Measurements from ENCODE around the gene FAM120B.

The FAM120B gene

DNA sequence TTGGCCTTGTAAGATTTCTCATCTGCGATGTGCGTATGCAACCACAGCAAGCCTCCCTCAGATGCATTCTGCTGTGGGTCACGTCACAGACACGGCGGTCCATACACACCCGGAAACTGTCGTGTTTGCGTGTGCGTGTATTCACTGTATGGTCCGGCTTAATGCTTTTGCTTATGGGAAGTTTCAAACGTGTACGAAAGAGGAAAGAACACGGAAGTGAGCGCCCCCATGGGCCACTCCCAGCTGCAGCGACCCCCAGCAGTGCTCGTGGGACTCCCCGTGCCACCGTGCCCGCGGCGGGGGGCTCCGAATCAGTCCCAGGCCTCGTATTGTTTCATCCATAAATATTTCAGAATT, 25.9 kb upstream of the FAM120B start:
- H3K9me3 ChIP-seq (ENCODE audit: control insufficient read depth, insufficient read depth, low read length): no peaks in the 10 kb centered on the region
- H3K27ac ChIP-seq (ENCODE audit: low read length): no peak overlapping the region
- no peaks in the 10 kb centered on the region for H3K27me3 ChIP-seq (ENCODE audit: control insufficient read depth, insufficient read depth, low read length)
- H3K4me3 ChIP-seq (ENCODE audit: low read length): no peak overlapping the region
- no CpG with 5 or more reads among the region's 23 CpGs for WGBS (ENCODE audit: insufficient coverage, insufficient read length)
- H3K4me1 ChIP-seq (ENCODE audit: control insufficient read depth, insufficient read depth, low read length): peaks cover 1% of the 10 kb centered on the region; the same call in 1 of the 2 replicates
- no peak for DNase-seq (ENCODE audit: low read depth, low spot score)
- no peaks in the 10 kb centered on the region for H3K36me3 ChIP-seq (ENCODE audit: control insufficient read depth, insufficient read depth, low read length)

DNA sequence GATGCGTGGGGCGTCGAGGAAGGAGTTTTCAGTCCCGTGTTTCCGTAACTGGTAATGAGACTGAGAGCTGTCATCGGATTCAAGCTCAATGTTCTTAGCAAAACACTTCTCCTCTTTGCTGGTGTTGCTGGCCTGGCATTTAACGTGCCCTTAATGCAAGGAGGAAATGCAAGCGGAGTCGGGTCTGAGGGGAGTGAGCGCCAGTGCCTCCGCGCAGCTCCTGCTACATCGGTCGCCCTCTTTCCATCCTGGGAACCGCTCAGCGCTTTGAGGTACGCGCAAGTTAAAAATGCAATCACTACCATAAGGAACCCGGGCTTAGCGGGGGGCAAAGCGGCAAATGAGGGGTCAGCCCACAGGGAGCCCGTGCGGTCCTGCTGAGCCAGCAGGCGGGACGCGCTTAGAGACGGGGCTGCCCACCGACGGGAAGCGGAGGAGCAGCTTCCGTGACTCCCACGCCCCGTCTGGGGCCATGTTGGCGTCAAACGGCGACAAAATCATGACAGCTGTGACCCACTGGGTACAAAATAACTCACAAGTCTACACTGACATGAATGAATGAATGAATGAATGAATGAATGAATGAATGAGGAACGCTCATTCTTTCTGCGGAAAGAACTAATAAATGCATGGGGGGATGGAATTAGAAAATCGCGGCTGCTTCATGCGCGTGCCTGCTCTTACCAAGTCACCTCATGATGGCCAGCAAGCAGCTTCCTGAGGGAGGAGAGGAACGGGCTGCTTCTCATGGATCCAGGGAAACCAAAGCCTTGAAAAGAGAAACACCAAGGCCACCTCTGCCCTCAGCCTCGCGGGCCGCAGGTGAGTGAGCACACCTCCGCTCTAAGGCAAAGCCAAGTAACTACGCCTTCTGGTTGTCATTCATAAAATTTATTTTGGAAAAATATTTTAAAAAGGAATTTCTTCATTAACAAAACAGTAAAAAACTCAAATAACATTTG, 24.9 kb upstream of the FAM120B start:
- Histone ChIP-seq H3K9me3 (ENCODE audit: control insufficient read depth, insufficient read depth, low read length) (no peaks in the 10 kb centered on the region), H3K27me3 (ENCODE audit: control insufficient read depth, insufficient read depth, low read length) (peaks cover 2% of the 10 kb centered on the region; the same call in 1 of the 2 replicates), H3K36me3 (ENCODE audit: control insufficient read depth, insufficient read depth, low read length) (no peaks in the 10 kb centered on the region), H3K4me1 (ENCODE audit: control insufficient read depth, insufficient read depth, low read length) (peaks cover 4% of the 10 kb centered on the region), H3K27ac (ENCODE audit: low read length) (no peak overlapping the region), H3K4me3 (ENCODE audit: low read length) (no peak overlapping the region)
- no peak for DNase-seq (ENCODE audit: low read depth, low spot score)
- no CpG with 5 or more reads among the region's 48 CpGs for WGBS (ENCODE audit: insufficient coverage, insufficient read length)

DNA sequence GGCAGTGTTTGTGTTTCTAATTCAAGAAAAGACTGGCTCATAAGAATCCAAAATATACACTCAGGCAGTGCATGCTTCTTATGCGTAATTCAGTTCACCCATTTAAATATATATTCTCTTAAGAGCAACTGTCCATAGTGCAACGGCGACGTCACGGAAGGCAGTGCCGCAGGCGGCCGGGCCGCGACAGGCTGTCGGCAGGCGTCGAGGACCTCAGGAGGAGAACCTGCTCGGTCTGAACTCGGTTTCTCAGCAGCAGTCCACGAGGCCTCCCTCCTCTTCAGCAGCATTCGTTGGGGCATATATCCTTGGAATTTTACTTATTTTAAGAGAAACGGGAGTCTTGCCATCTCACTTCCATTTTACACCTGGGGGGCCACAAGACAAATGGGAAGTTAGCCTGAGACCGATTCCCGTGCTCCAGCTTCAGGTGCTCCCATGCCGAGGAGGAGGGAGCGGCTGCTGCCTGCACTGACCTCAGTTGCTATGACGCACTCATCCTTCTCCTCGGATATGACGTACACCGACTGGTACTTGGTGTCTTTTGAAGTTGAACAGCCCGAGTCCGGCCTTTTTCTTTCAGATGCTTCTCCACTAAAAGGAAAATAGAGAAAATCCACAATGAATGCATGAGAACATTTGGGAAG, 23.9 kb upstream of the FAM120B start:
- peaks cover 6% of the 10 kb centered on the region for H3K4me1 ChIP-seq (ENCODE audit: control insufficient read depth, insufficient read depth, low read length)
- H3K4me3 ChIP-seq (ENCODE audit: low read length): no peak overlapping the region
- peaks cover 12% of the 10 kb centered on the region for H3K27me3 ChIP-seq (ENCODE audit: control insufficient read depth, insufficient read depth, low read length)
- no CpG with 5 or more reads among the region's 28 CpGs for WGBS (ENCODE audit: insufficient coverage, insufficient read length)
- H3K36me3 ChIP-seq (ENCODE audit: control insufficient read depth, insufficient read depth, low read length): no peaks in the 10 kb centered on the region
- no peak for DNase-seq (ENCODE audit: low read depth, low spot score)
- H3K27ac ChIP-seq (ENCODE audit: low read length): no peak overlapping the region
- no peaks in the 10 kb centered on the region for H3K9me3 ChIP-seq (ENCODE audit: control insufficient read depth, insufficient read depth, low read length)

DNA sequence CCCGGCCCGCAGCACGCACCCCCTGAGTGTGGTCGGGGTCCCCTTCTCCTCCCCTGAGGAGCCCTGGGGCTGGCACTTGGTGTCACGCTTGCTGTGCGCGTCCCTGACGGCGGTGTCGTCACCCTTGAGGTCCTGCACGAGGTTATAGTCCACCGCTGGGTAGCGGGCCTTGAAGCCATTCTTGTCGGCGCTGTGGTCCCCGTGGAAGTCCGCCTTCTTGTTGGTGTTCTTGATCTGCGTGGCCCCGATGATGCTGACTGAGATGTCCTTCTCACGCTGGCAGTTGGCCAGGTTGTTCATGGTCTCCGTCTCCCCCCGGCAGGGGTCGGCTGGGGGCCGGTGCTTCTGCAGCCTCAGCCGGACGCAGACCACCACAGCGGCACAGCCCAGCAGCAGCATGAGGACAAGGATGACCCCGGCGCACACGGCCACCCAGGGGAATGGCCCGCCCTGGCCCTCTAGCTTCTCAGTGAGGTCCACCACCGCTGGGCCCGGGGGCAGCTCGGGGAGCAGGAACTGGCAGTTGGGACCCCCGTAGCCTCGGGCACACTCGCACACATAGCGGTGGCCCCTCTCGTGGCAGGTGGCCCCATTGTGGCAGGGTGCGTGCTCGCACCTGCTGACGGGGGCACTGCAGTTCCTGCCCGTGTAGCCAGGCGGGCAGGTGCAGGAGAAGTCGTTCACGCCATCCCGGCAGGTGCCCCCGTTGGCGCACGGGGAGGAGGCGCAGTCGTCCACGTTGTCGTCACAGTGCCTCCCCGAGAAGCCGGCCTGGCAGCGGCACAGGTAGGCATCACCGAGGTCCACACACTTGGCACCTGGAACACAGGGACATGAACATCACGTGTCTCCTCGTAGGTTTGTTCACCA, 23.1 kb upstream of the FAM120B start:
- no peak overlapping the region for H3K27ac ChIP-seq (ENCODE audit: low read length)
- DNase-seq (ENCODE audit: low read depth, low spot score): no peak
- H3K27me3 ChIP-seq (ENCODE audit: control insufficient read depth, insufficient read depth, low read length): peaks cover 20% of the 10 kb centered on the region
- peaks cover 9% of the 10 kb centered on the region for H3K4me1 ChIP-seq (ENCODE audit: control insufficient read depth, insufficient read depth, low read length)
- no peak overlapping the region for H3K4me3 ChIP-seq (ENCODE audit: low read length)
- H3K9me3 ChIP-seq (ENCODE audit: control insufficient read depth, insufficient read depth, low read length): no peaks in the 10 kb centered on the region
- no CpG with 5 or more reads among the region's 60 CpGs for WGBS (ENCODE audit: insufficient coverage, insufficient read length)
- H3K36me3 ChIP-seq (ENCODE audit: control insufficient read depth, insufficient read depth, low read length): no peaks in the 10 kb centered on the region

DNA sequence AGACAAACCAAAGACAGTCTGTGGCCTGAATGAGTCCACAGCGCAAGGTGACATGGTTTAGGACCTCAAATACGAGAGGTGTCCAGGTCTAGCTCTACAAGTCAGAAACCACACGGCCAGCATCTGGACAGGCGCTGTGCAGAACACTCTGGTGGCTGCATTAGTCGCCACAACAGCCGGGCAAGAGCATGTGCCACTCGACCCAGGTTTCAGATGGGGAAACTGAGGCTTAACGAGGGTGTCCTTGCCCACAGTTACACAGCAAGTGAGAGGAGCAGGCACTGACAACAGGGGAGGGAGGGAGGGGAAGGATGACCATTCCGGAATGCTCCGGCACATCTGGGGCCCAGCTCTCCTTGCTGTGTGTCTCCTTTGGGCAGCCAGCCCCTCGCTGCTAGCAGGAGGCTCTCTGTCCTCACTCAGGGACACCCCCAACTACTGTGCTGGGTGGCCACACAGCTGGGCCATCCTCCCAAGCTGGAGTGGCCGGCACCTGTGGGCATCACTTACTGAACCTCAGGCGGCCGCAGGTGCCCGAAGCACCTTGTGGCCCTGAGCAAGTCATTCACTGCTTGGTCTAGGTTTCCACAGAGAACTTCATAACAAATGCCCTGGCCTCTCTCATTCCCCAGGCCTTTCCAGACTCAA, 22.3 kb upstream of the FAM120B start:
- no peak overlapping the region for H3K4me3 ChIP-seq (ENCODE audit: low read length)
- peaks cover 12% of the 10 kb centered on the region for H3K4me1 ChIP-seq (ENCODE audit: control insufficient read depth, insufficient read depth, low read length)
- no CpG with 5 or more reads among the region's 15 CpGs for WGBS (ENCODE audit: insufficient coverage, insufficient read length)
- no peaks in the 10 kb centered on the region for H3K36me3 ChIP-seq (ENCODE audit: control insufficient read depth, insufficient read depth, low read length)
- H3K27ac ChIP-seq (ENCODE audit: low read length): no peak overlapping the region
- peaks cover 28% of the 10 kb centered on the region for H3K27me3 ChIP-seq (ENCODE audit: control insufficient read depth, insufficient read depth, low read length)
- H3K9me3 ChIP-seq (ENCODE audit: control insufficient read depth, insufficient read depth, low read length): no peaks in the 10 kb centered on the region
- no peak for DNase-seq (ENCODE audit: low read depth, low spot score)

DNA sequence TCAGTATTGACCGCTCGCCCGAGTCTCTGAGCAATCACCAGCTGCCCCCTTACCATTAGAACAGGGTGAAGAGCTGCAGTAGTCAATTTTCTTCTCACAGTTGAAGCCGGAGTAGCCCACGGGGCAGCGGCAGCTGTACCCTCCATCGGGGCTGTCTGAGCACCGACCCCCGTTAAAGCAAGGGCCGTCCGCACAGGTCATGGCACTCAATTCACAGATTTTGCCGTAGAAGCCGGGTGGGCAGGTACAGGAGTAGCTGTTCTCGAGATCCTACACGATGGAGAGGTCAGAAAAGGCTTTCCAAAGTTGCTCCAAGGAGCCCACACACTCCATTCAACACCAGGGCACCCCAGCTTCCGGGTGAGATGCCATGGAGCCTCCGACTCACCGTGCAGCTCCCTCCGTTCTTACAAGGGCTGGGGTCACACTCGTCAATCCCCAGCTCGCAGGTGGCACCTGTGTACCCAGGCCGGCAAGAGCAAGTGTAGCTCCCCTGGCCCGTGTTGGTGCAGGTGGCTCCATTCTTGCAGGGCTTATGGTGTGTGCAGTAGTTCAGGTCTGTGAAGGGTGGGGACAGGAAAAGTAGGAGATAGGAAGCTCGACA, 21.6 kb upstream of the FAM120B start:
- peaks cover 32% of the 10 kb centered on the region for H3K27me3 ChIP-seq (ENCODE audit: control insufficient read depth, insufficient read depth, low read length)
- H3K4me1 ChIP-seq (ENCODE audit: control insufficient read depth, insufficient read depth, low read length): peaks cover 12% of the 10 kb centered on the region
- H3K9me3 ChIP-seq (ENCODE audit: control insufficient read depth, insufficient read depth, low read length): no peaks in the 10 kb centered on the region
- WGBS (ENCODE audit: insufficient coverage, insufficient read length): no CpG with 5 or more reads among the region's 24 CpGs
- DNase-seq (ENCODE audit: low read depth, low spot score): no peak
- no peaks in the 10 kb centered on the region for H3K36me3 ChIP-seq (ENCODE audit: control insufficient read depth, insufficient read depth, low read length)
- H3K27ac ChIP-seq (ENCODE audit: low read length): no peak overlapping the region
- H3K4me3 ChIP-seq (ENCODE audit: low read length): no peak overlapping the region

DNA sequence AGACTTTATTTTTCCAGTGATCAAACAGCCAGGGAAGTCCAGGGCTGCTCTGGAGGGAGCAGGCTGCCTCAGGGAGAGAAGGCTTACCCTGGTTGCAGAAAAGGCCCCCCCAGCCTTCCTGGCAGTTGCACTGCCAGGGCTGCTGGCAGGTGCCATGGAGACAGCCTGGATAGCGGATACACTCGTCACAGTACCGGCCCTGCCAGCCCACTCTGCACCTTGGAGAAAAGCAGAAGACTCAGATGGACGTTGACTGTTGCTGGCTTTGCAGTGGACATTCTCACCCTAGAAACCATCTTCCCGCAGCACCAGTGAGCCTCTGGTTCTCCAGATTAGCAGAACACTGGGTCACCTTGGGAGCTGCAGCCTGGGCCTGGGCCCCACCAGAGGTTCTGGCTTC, 21.1 kb upstream of the FAM120B start:
- no peak overlapping the region for H3K4me3 ChIP-seq (ENCODE audit: low read length)
- H3K36me3 ChIP-seq (ENCODE audit: control insufficient read depth, insufficient read depth, low read length): no peaks in the 10 kb centered on the region
- H3K27me3 ChIP-seq (ENCODE audit: control insufficient read depth, insufficient read depth, low read length): peaks cover 33% of the 10 kb centered on the region
- WGBS (ENCODE audit: insufficient coverage, insufficient read length): no CpG with 5 or more reads among the region's 5 CpGs
- H3K9me3 ChIP-seq (ENCODE audit: control insufficient read depth, insufficient read depth, low read length): no peaks in the 10 kb centered on the region
- DNase-seq (ENCODE audit: low read depth, low spot score): no peak
- no peak overlapping the region for H3K27ac ChIP-seq (ENCODE audit: low read length)
- peaks cover 12% of the 10 kb centered on the region for H3K4me1 ChIP-seq (ENCODE audit: control insufficient read depth, insufficient read depth, low read length)

DNA sequence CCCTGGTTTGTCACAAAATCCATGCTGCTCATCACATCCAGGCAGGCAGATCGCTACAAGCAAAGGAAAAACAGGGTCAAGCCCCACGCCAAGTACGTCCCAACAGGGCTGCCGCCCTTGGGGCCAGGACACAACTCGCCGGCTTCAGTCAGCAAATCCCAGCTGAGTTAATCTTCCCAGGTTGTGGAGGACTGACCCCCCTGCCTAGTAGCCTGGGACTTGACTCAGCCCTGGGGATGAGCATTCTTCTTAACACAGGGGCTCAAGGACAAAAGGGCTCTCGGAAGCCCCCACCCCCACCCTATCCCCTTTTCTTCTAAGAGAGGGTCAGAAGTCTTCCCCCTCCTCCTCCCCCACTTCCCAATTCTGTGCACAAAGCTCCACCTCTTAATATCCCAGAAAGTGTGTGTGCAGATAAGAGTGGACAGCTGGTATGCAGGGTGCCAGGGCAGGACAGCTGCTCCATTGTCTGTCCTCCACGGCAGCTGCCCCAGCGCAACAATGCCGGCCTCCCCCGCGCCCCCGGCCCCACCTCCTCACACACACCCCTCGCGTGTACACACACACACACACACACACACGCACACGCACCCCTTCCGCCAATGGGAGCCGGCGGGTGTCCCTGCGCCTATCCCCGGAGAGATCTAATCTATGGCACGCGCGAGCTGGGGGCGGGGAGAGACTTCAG, 20.2 kb upstream of the FAM120B start:
- H3K9me3 ChIP-seq (ENCODE audit: control insufficient read depth, insufficient read depth, low read length): no peaks in the 10 kb centered on the region
- peaks cover 12% of the 10 kb centered on the region for H3K4me1 ChIP-seq (ENCODE audit: control insufficient read depth, insufficient read depth, low read length)
- H3K4me3 ChIP-seq (ENCODE audit: low read length): no peak overlapping the region; the same call in 1 of the 2 replicates
- no peak overlapping the region for H3K27ac ChIP-seq (ENCODE audit: low read length)
- DNase-seq (ENCODE audit: low read depth, low spot score): no peak
- H3K36me3 ChIP-seq (ENCODE audit: control insufficient read depth, insufficient read depth, low read length): no peaks in the 10 kb centered on the region
- no CpG with 5 or more reads among the region's 26 CpGs for whole genome bisulfite sequencing (ENCODE audit: insufficient coverage, insufficient read length)
- H3K27me3 ChIP-seq (ENCODE audit: control insufficient read depth, insufficient read depth, low read length): peaks cover 33% of the 10 kb centered on the region

DNA sequence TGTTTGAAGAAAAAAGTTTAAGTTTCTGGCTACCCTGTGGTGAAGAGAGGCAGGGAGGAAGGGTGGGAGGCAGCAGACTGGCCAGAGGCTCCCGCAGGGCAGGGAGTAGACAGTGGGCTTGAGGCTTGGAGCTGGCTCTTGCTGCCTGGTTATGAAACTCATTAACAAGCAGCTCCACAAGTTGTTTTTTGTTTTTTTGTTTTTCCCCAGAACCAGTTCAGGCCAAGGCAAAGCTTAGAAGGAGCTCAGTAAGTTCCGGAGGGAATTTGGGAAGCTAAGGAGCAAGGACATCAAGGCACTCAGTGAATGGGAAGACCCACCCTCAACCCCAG, 19.7 kb upstream of the FAM120B start:
- Histone ChIP-seq H3K27ac (ENCODE audit: low read length) (no peak overlapping the region), H3K4me1 (ENCODE audit: control insufficient read depth, insufficient read depth, low read length) (peaks cover 12% of the 10 kb centered on the region), H3K36me3 (ENCODE audit: control insufficient read depth, insufficient read depth, low read length) (no peaks in the 10 kb centered on the region), H3K9me3 (ENCODE audit: control insufficient read depth, insufficient read depth, low read length) (no peaks in the 10 kb centered on the region), H3K27me3 (ENCODE audit: control insufficient read depth, insufficient read depth, low read length) (peaks cover 35% of the 10 kb centered on the region), H3K4me3 (ENCODE audit: low read length) (no peak overlapping the region)
- WGBS (ENCODE audit: insufficient coverage, insufficient read length): no CpG with 5 or more reads among the region's 2 CpGs
- no peak for DNase-seq (ENCODE audit: low read depth, low spot score)
